T-helper 1 cell (primary cell): ENCODE results near the gene DTX3.
A peak's percentile ranks its signal among the peaks of the same experiment; 100 is the strongest.

Experiments
- DNase-seq, 5 donors: peaks; one replicate each; pipeline ENCODE4 v3.0.0-alpha.2; 2012 to 2020

The DTX3 gene

GRCh38 chr12:57620936-57621496 is 16.4 kb downstream of the DTX3 start:
- DNase-seq = no peak

- peak in 4 of 5 donors; percentile 38 to 48 (median 42) for DNase-seq
Measured at GRCh38 chr12:57621497-57622292, 17.1 kb downstream of the DTX3 start.

DNA sequence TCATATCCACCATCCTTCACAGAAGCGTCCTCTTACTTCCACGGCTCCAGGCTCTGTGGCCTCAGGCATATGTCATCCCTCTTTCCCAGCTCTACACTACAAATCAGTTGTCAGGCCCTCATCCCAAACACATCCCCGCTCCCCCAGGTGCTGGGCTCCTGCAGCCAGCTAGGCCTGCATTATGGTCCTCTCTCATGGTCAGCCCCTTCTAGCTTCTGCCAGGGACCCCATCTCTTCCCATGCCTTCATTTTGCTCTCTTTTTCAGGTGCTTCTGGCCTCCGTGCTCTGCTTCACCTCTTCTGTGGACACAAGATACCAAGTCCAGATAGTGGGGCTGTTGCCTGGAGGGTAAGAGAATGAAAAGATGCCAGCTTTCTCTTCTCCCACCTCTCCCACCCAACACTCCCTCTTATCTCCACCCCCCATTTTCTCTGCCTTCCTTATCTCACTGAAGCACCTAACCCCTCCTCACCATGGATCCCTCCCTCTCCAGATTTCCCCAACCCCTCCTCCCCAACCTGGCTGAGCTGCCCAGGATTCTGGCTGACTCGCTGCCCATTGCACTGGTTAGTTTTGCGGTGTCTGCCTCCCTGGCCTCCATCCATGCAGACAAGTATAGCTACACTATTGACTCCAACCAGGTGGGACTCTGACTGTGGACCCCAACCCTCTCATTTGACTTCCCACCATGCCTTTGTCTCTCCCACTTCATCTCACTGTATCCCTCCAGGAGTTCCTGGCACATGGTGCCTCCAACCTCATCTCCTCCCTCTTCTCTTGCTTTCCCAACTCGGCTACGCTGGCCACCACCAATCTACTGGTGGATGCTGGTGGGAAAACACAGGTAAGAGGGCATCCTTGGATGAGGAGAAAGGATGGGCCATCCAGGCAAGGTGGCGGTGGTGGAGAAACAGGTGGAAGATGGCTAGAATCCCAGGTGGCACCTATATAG is 17.9 kb downstream of the DTX3 start:
- DNase-seq = no peak

GRCh38 chr12:57623385-57623784 is 18.8 kb downstream of the DTX3 start:
- no peak for DNase-seq

- DNase-seq = no peak
Measured at GRCh38 chr12:57623811-57624390, 19.3 kb downstream of the DTX3 start.

DNA sequence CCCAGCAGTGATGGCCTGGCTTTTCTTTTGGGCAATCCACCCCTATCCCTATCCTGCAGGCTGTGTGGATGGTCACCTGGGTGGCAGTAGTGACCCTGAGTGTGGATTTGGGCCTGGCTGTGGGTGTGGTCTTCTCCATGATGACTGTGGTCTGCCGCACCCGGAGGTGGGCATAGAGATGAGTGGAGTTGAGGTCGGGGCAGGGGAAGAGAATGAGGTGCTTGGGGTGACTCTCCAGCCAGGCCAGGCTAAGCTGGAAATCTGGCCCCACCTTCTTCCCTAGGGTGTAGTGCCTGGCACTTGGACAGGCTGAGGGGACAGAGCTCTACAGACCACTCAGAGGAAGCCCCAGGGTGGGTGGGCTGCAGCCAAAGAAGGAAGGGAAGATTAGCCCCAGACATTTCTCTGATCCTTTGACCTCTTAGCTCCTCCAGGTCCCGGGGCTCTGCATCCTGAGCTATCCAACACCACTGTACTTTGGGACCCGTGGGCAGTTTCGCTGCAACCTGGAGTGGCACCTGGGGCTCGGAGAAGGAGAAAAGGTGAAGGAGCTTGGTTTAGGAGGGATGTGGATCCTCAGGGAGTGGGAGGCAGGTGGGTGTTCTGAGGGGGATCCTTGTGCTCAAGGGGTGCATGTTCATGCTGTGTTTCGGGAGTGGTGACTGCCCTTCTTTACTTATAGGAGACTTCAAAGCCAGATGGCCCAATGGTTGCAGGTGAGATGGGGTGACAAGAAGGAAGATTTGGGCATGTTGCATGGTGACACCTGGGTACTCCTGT is 20.0 kb downstream of the DTX3 start:
- no peak for DNase-seq

DNA sequence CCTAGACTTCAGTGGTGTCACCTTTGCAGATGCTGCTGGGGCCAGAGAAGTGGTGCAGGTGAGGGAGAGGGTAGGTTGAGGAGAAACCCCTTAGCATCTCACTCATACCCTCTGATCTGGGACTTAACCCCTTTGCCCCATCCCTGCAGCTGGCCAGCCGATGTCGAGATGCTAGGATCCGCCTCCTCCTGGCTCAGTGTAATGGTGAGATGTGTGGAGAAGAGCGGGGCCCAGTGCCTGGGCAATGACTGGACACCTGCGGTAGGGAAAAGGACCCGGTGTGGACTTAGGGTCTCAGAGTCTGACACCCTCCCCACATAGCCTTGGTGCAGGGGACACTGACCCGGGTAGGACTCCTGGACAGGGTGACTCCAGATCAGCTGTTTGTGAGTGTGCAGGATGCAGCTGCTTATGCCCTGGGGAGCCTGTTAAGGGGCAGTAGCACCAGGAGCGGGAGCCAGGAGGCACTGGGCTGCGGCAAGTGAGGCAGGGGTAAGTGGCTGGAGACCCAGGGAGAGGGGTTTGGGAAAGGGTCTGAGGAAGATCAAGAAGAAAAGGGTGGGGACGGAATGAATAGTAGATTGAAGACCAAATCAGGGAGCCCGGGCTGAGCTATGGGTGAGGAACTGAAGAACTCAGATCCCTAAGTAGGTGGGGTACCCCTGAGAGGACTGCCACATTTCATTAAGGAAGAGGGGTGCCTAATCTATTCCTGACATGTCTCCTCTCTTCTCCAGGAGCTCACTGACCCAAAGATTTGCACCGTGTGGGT is 20.8 kb downstream of the DTX3 start:
- no peak for DNase-seq

GRCh38 chr12:57626111-57626920 is 21.7 kb downstream of the DTX3 start:
- DNase-seq = no peak

DNA sequence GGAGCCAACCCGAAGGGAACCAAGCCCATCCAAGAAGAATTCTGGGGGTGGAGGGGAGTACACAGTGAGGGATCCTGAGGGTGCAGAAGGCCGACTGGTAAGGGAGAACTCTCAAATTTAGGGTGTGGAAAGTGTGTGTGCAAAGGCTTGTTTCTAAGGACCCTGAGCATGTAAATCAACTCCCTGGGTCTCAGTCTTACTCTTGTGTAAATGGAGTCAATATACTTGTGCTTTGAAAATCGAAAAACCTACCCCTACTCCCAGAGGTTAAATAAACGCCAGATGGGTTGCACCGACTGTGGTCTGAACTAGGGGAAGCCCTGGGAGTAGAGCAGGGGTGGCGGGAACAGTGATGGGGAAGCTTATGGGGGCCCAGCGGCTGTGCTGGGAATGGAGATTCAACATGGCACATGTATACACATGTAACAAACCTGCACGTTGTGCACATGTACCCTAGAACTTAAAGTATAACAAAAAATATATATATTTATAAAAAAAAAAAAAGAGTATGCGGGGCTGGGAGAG is 22.4 kb downstream of the DTX3 start:
- DNase-seq = no peak

GRCh38 chr12:57627501-57628279 is 23.1 kb downstream of the DTX3 start:
- peak in 1 of 5 donors; percentile 25 for DNase-seq

DNA sequence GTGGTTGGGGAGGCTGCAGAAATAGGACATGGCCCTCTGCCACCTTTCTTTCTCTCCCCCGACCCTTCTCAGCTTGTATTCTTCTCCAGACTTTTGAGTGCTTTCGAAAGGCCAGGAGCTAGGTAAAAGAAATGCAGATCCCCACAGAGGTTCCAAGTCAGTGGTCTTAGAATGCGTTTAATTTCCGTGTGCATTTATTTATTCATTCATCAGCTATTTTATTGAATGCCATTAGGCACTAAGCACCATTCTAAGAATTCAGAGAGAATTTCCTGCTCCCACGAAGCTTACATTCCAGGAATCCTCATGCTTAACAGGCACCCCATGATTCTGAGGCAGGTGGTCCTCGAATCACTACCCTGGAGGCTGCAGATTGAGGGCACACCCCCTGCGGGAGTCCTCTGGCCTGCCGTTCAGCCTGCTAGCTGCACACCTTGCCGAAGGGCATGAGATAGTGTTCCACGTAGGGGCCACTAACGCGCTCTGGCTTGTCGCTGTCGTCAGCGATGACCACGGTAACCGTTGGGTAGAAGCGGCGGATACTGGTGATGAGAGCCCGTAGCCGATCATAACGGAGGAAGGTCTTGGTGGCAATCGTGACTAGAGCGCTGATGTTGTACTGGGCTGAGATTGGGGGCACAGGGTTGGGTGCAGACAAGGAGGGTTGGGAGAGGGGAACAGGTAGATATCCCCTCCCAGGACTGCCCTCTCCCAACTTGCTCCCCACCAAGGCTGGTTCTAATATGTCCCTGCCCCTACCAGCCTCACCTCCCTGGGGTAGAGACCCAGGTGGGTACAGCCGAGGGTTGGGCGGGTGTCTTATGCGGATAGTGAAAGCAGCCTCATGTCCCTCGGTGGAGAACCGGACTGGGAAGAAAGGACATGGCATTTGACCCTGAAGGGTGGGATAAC is 23.9 kb downstream of the DTX3 start:
- no peak for DNase-seq

GRCh38 chr12:57629897-57630471 is 25.4 kb downstream of the DTX3 start:
- DNase-seq = no peak

GRCh38 chr12:57630891-57631433 is 26.3 kb downstream of the DTX3 start:
- no peak for DNase-seq

DNA sequence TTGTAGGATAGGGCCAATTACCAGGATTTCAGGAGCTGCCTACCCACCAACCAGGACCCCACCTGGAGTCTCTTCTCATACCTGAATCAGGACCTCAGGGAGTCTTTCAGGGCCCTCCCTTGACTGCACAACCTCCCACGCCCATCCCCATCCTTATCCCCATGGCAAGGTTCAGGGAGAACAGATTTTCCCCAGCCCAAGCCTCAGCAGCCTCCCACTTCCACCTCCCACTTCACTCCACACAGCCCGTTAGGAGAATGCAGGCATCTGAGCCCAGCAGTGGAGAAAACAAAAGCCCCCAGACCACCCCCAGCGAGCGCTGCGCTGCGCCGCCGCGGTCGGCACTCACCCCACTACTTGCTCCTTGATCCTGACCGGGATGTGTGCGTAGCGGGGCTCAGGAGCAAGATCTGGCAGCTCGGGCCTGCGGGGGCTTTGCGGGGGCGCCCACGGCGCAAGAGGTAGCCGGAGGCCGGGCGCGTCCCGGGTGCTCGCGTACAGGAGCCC is 27.0 kb downstream of the DTX3 start:
- DNase-seq = no peak

DNA sequence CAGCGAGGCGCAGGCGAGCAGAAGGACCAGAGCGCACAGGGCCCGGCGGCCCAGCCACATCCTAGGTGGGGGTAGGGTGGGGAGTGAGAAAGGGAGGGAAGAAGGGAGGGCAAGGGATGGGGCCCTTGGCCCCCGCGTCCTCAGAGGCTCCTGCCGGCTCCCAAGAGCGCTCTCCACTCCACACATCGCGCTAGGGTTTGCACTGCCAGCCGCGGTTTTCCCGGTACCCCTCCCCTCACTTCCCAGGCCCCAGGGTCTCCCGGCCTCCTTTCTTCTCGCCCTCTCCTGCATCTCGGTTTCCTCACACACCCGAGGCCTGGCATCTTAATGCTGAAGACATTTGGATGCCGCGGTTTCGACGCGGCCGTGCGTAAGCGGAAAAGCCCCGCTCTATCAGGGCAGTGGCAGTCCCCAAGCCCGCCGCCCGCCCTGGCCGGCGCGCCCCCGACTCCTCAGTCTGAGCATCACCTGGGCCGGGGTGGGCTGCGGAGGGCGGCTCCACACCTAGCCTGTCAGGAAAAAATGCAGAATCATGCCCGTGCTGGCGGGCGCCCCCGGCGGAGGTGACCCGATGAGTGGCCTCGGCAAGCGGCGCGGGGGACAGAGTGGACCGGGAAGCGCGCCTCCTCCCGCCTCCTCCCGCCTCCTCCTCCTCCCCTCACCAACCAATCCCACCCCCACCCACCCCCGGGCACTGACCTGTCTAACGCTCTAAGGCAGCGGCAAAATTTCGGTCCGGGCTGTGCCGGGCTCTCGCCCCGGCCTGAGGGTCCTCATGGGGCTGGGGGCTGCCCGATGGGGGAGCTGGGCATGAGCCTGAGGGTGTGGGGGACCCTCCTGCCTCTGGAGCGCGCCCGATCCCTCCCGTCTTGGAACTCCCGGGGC is 27.7 kb downstream of the DTX3 start:
- peak in 1 of 5 donors; percentile 33 for DNase-seq
